GM21381 (cell line): Measurements from ENCODE around the gene LGALS7.
A peak's percentile ranks its signal among the peaks of the same experiment; 100 is the strongest.
"Not testable (repeated sequence)": the region's sequence is repeated elsewhere in the genome, so short reads cannot be mapped to it uniquely, and the experiment has no call there.

ENCODE experiments used
- ATAC-seq: cut with Tn5 transposase; IDR thresholded peaks from one replicate; pipeline ENCODE4 v1.9.1; 2021; ENCODE audit warnings: mild to moderate bottlenecking, moderate library complexity; ENCODE audit not compliant: unreplicated experiment

LGALS7 gene

GRCh38 chr19:38800577-38801347, 27.4 kb upstream of the LGALS7 start:
- no peak for ATAC-seq

GRCh38 chr19:38799104-38799503, 25.8 kb upstream of the LGALS7 start:
- ATAC-seq: no peak

GRCh38 chr19:38797781-38798180, 24.5 kb upstream of the LGALS7 start:
- ATAC-seq: not testable (repeated sequence)

- ATAC-seq: no peak
These were observed 22.8 kb upstream of the LGALS7 start for GRCh38 chr19:38796154-38796553.

GRCh38 chr19:38795549-38795948, 22.2 kb upstream of the LGALS7 start:
- no peak for ATAC-seq

GRCh38 chr19:38793671-38794070, 20.4 kb upstream of the LGALS7 start:
- ATAC-seq: no peak

- ATAC-seq: no peak
These were observed 19.9 kb upstream of the LGALS7 start for GRCh38 chr19:38793177-38793576.

- no peak for ATAC-seq
These were observed 19.2 kb upstream of the LGALS7 start for GRCh38 chr19:38792250-38793111.

GRCh38 chr19:38791451-38792064, 18.2 kb upstream of the LGALS7 start:
- ATAC-seq: peak; percentile 69

GRCh38 chr19:38790507-38791403, 17.4 kb upstream of the LGALS7 start:
- not testable (repeated sequence) for ATAC-seq

- ATAC-seq: no peak
These were observed 15.3 kb upstream of the LGALS7 start, which contains the start of gene LGALS7B for GRCh38 chr19:38788478-38789243. Gene LGALS7B, plus strand, starts transcription at chr19:38789200. Its CDS starts 27 bp downstream, at chr19:38789227.

- no peak for ATAC-seq
These were observed 13.4 kb upstream of the LGALS7 start for GRCh38 chr19:38786572-38787265.

GRCh38 chr19:38786061-38786460, 12.7 kb upstream of the LGALS7 start:
- ATAC-seq: not testable (repeated sequence)

- ATAC-seq: no peak
These were observed 11.9 kb upstream of the LGALS7 start for GRCh38 chr19:38785187-38785699.

GRCh38 chr19:38784224-38784623, 10.9 kb upstream of the LGALS7 start:
- no peak for ATAC-seq

GRCh38 chr19:38782212-38782611, 8.9 kb upstream of the LGALS7 start:
- not testable (repeated sequence) for ATAC-seq

- no peak for ATAC-seq
These were observed 7.7 kb upstream of the LGALS7 start for GRCh38 chr19:38781058-38781457.

GRCh38 chr19:38780443-38780842, 7.1 kb upstream of the LGALS7 start:
- no peak for ATAC-seq

GRCh38 chr19:38778733-38779132, 5.4 kb upstream of the LGALS7 start:
- ATAC-seq: no peak
